ENCODE measurements around the gene RAB37. TPM values are rescaled to one million over a fixed set of nuclear protein-coding genes. Genes with fewer than 3 reads are reported as not detected.

The RAB37 gene
- total and polyA plus RNA-seq, 2 of the 13 experiments (the other 11 are each of a cell fraction or from before 2014, with no cell fraction given): 0.91 to 3.7 TPM

- TF ChIP-seq GMEB2 (CRISPR knock-in tag; IDR thresholded peaks at IDR 0.05; ENCODE audit: low read depth): peak; percentile 89
- no peak; the same call in 1 of the 2 replicates for TF ChIP-seq HBP1 (CRISPR knock-in tag; IDR thresholded peaks at IDR 0.05; ENCODE audit: low read depth)
- TF ChIP-seq ATF3 (CRISPR knock-in tag; IDR thresholded peaks at IDR 0.05): peak; percentile 28; the same call in 1 of the 2 replicates
- TF ChIP-seq SP5 (CRISPR knock-in tag; IDR thresholded peaks at IDR 0.05; ENCODE audit: borderline replicate concordance, low read depth): peak; percentile 98
- 0 out of 2 replicates have a peak, but pooled peaks have one; percentile 11 for TF ChIP-seq GFI1 (CRISPR knock-in tag; IDR thresholded peaks at IDR 0.05; ENCODE audit: borderline replicate concordance)
- peak; percentile 92 for TF ChIP-seq SALL1 (CRISPR knock-in tag; IDR thresholded peaks at IDR 0.05)
- TF ChIP-seq ZNF678 (CRISPR knock-in tag; IDR thresholded peaks at IDR 0.05): 0 out of 2 replicates have a peak, but pooled peaks have one; percentile 73
- 0 out of 2 replicates have a peak, but pooled peaks have one; percentile 53 for TF ChIP-seq BRF2 (CRISPR knock-in tag; IDR thresholded peaks at IDR 0.05)
- TF ChIP-seq PRDM10 (CRISPR knock-in tag; IDR thresholded peaks at IDR 0.05; ENCODE audit: low read depth): peak; percentile 69
- TF ChIP-seq TRAFD1 (CRISPR knock-in tag; IDR thresholded peaks at IDR 0.05; ENCODE audit: borderline replicate concordance): 0 out of 2 replicates have a peak, but pooled peaks have one; percentile 42
- 0 out of 2 replicates have a peak, but pooled peaks have one; percentile 39 for TF ChIP-seq ZNF253 (CRISPR knock-in tag; IDR thresholded peaks at IDR 0.05; ENCODE audit: borderline replicate concordance)
- no peak for TF ChIP-seq NONO (IDR thresholded peaks at IDR 0.05)
- peak; percentile 97 for TF ChIP-seq NONO (CRISPR knock-in tag; conservative IDR thresholded peaks at IDR 0.05)
Measured at GRCh38 chr17:74776044-74776962, 39.2 kb downstream of the RAB37 start, which contains the start of gene NAT9 (continued).

All from HepG2 (cell line).